K562 (cell line): Measurements from ENCODE around the gene FGGY. TPM values are rescaled to one million over a fixed set of nuclear protein-coding genes. Genes with fewer than 3 reads are reported as not detected.
"Not testable (repeated sequence)": the region's sequence is repeated elsewhere in the genome, so short reads cannot be mapped to it uniquely, and the experiment has no call there.

Source experiments
- ATAC-seq: fragments of 200-7000 bp; cut with Tn5 transposase; 3 replicates; pipeline ENCODE4 v1.9.1; 2020; ENCODE audit warnings: moderate library complexity
- BruUV-seq: library from RNA; stranded (reverse); fragments of 400-500 nt; replicated peaks from 2 replicates; lab custom pipeline; 2021; lab: Mats Ljungman, UMichigan
- CTCF ChIA-PET: fragments of 300-600 bp; formaldehyde crosslinking; extraction: SDS; loops from one replicate; lab custom pipeline; 2021; ENCODE audit warnings: low intra/inter-chr PET ratio; lab: Yijun Ruan, JAX
- POLR2A ChIA-PET: fragments of 300-600, 350-650 bp; sonication (Branson Sonifier 250); formaldehyde crosslinking; extraction: SDS; loops from one replicate; lab custom pipeline; 2021; ENCODE audit warnings: antibody characterized with exemption, inconsistent platforms; lab: Yijun Ruan, JAX
- DNase-seq, 4 experiments: peaks; one replicate each; pipeline versions ENCODE4 v3.0.0 to v3.0.0-alpha.2; 2011 to 2018; ENCODE audit warnings: low spot score in 3 of 4, mixed read lengths in 3 of 4; ENCODE audit errors: extremely low read depth in 1 of 4
- FAIRE-seq: peaks from 2 replicates; lab custom pipeline; 2011; peaks lifted over from hg19 to GRCh38; lab: Jason Lieb, UNC
- H2AFZ ChIP-seq: 2 replicates; pipeline ENCODE4 v1.6.0; 2011; ENCODE audit warnings: low read depth, low read length, control low read depth, inconsistent platforms
- H3K27ac ChIP-seq: fragments of 200-600 bp; 3 replicates; pipeline ENCODE4 v1.8.0; 2011; ENCODE audit warnings: low read depth, mild to moderate bottlenecking, control low read depth, inconsistent platforms, low read length, moderate library complexity, mixed read lengths; ENCODE audit errors: extremely low read depth
- H3K27me3 ChIP-seq, 2 experiments: fragments of 300-600 bp in 1 of 2; 2 replicates in 1 of 2; 3 replicates in 1 of 2; pipeline versions ENCODE4 v1.6.0 to v1.8.0; 2011; ENCODE audit warnings: inconsistent platforms in 2 of 2, low read length in 2 of 2, mild to moderate bottlenecking in 1 of 2, mixed read lengths in 1 of 2, moderate library complexity in 1 of 2; ENCODE audit not compliant: control insufficient read depth in 2 of 2, insufficient read depth in 2 of 2
- H3K36me3 ChIP-seq: fragments of 300-600 bp; 3 replicates; pipeline ENCODE4 v1.8.0; 2011; ENCODE audit warnings: mild to moderate bottlenecking, low read length, inconsistent platforms; ENCODE audit not compliant: control insufficient read depth, insufficient read depth
- H3K4me1 ChIP-seq, 2 experiments: fragments of 200-600 bp in 1 of 2; replicated peaks in 1 of 2; 2 replicates in 1 of 2; 3 replicates in 1 of 2; pipeline versions ENCODE4 v1.5.1 to v1.8.0; 2011; ENCODE audit warnings: inconsistent platforms in 2 of 2, low read length in 2 of 2, mild to moderate bottlenecking in 1 of 2, mixed read lengths in 1 of 2, moderate library complexity in 1 of 2; ENCODE audit not compliant: control insufficient read depth in 2 of 2, insufficient read depth in 2 of 2
- H3K4me2 ChIP-seq: 2 replicates; pipeline ENCODE4 v1.6.1; 2011; ENCODE audit warnings: low read length, control low read depth, inconsistent platforms, mixed read lengths; ENCODE audit not compliant: insufficient read depth
- H3K4me3 ChIP-seq: fragments of 200-600 bp; sonication (generic), shearing (Covaris generic); 2 replicates; pipeline ENCODE4 v1.5.1; 2016; ENCODE audit warnings: control low read depth, inconsistent platforms
- H3K79me2 ChIP-seq: fragments of 200-600 bp; 3 replicates; pipeline ENCODE4 v1.8.0; 2011; ENCODE audit warnings: low read length, inconsistent platforms; ENCODE audit not compliant: control insufficient read depth, insufficient read depth
- H3K9ac ChIP-seq, 2 experiments: 2 replicates each; pipeline versions ENCODE4 v1.6.0 to v1.6.1; 2011; ENCODE audit warnings: low read depth in 2 of 2, low read length in 2 of 2, control low read depth in 1 of 2, inconsistent platforms in 1 of 2, mild to moderate bottlenecking in 1 of 2, mixed read lengths in 1 of 2; ENCODE audit not compliant: insufficient read depth in 1 of 2
- H3K9me1 ChIP-seq: one replicate; pipeline ENCODE4 v1.6.0; 2011; ENCODE audit warnings: inconsistent platforms, mild to moderate bottlenecking, low read length, moderate library complexity; ENCODE audit not compliant: control insufficient read depth, insufficient read depth
- H3K9me3 ChIP-seq: replicated peaks from 2 replicates; pipeline ENCODE4 v1.5.1; 2011; ENCODE audit warnings: low read depth, low read length, inconsistent platforms; ENCODE audit not compliant: control insufficient read depth, insufficient read depth
- H4K20me1 ChIP-seq: replicated peaks from 2 replicates; pipeline ENCODE4 v1.6.1; 2011; ENCODE audit warnings: low read length, inconsistent platforms, mixed read lengths; ENCODE audit not compliant: control insufficient read depth, insufficient read depth
- FOXA1 ChIP-seq: fragments of 450-650 bp; IDR thresholded peaks from 2 replicates; pipeline ENCODE4 v1.6.1; 2016; ENCODE audit warnings: mild to moderate bottlenecking, borderline replicate concordance
- POLR2AphosphoS2 ChIP-seq: IDR thresholded peaks from 2 replicates; pipeline ENCODE4 v1.6.1; 2012; ENCODE audit warnings: low read length, improper control_type of control experiment
- ZBTB12 ChIP-seq: fragments of 250-450 bp; sonication (Bioruptor Pico); IDR thresholded peaks from 2 replicates; pipeline ENCODE4 v1.4.0; 2020
- ZNF146 ChIP-seq: IDR thresholded peaks from one replicate; pipeline ENCODE4 v1.6.1; 2018; ENCODE audit warnings: missing compliant biosample characterization; ENCODE audit not compliant: unreplicated experiment
- ZNF174 ChIP-seq: fragments of 250-450 bp; sonication (Bioruptor Pico); IDR thresholded peaks from 2 replicates; pipeline ENCODE4 v1.4.0; 2020; ENCODE audit warnings: mild to moderate bottlenecking
- ZNF668 ChIP-seq: fragments of 250-450 bp; sonication (Bioruptor Pico); IDR thresholded peaks from 2 replicates; pipeline ENCODE4 v1.8.0; 2022; ENCODE audit warnings: mild to moderate bottlenecking, inconsistent platforms
- WGBS: fragments of 100-300 bp; shearing (Covaris generic); methylation state at CpG from one replicate; pipeline ENCODE4 v1.1.6; 2016; ENCODE audit warnings: low coverage, mixed read lengths; ENCODE audit not compliant: insufficient coverage; ENCODE audit errors: missing lambda C conversion rate; 5-methylcytosine and 5-hydroxymethylcytosine counted together
- in situ Hi-C: fragments of 300-500 bp; cut with MboI; formaldehyde crosslinking; loops from 4 replicates; pipeline ENCODE4 v1.15.0; 2018; ENCODE audit warnings: inconsistent platforms, mixed read lengths
- intact Hi-C: fragments of 100-400 bp; cut with micrococcal nuclease; formaldehyde crosslinking; loops from 2 replicates; pipeline ENCODE4 v1.14.2; 2022
- polyA plus RNA-seq, 8 experiments: library from polyadenylated mRNA; depleted of rRNA in 4 of 8; stranded (reverse) in 5 of 8; unstranded in 3 of 8; fragments of >200 nt; fragmentation: Nextera tagmentation in 2 of 8; fragmentation: Illumina TruSeq in 1 of 8; extraction: Ambion mirVana in 2 of 8; extraction: Trizol in 1 of 8; gene quantifications; 2 replicates each; pipeline versions ENCODE4 v1.2.1 to v1.2.3, GENCODE V29; 2011 to 2014; ENCODE audit warnings: inconsistent platforms in 1 of 8, missing spikeins in 1 of 8
- total RNA-seq, 7 experiments: library from RNA; depleted of rRNA in 6 of 7; stranded (reverse); fragments of >200 nt in 6 of 7; fragmentation: Illumina TruSeq in 2 of 7; extraction: Trizol in 2 of 7; gene quantifications; 2 replicates each; pipeline versions ENCODE4 v1.2.1 to v1.2.3, GENCODE V29; 2011 to 2021; ENCODE audit warnings: low replicate concordance in 1 of 7

Gene FGGY
- total and polyA plus RNA-seq, 9 of the 15 experiments (the other 6 are each of a cell fraction or from before 2014, with no cell fraction given) = 9.7 to 19.2 (median 12.6) TPM

DNA sequence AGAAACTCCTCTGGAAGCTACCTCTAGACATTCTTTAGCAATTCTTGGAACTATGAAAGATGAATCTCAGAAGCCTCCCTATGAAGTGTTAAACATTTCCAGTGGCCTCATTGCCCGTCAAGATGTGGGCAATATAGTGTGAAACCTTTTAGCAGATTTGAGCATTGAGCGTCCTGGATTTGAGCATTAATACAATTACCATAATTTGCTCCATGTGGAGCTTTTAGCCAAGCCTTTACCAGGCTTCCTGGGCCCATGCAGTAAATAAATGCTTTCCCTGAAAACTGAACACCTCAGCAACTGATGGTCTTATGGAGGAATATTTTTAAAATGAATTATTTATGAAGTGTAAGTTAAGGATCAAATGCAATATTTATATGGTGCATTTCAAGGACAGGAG is 162.0 kb downstream of the FGGY start:
- Histone ChIP-seq H3K4me2 (no peak overlapping the region), H3K4me3 (no peak overlapping the region), H3K79me2 (no peaks in the 10 kb centered on the region), H3K27ac (no peak overlapping the region), H3K4me1 (no peaks in the 10 kb centered on the region), H3K9me1 (no peaks in the 10 kb centered on the region), H4K20me1 (no peaks in the 10 kb centered on the region), H3K36me3 (no peaks in the 10 kb centered on the region), H3K27me3 (no peaks in the 10 kb centered on the region), H3K9me3 (no peaks in the 10 kb centered on the region), H3K9ac (no peak overlapping the region), H2AFZ (no peak overlapping the region)
- in situ Hi-C loops = no loop called here
- intact Hi-C loops = no loop called here
- ChIA-PET POLR2A (interaction anchor here (1.5 kb wide), 1 partner anchor 12 kb away, joined by 3 read pairs; no protein-coding TSS in a partner anchor), CTCF (no interaction called here)
- no peak for DNase-seq
- 7% methylated on average over 2 of the region's 2 CpGs for WGBS
- no peak for ATAC-seq
- no peak for FAIRE-seq
- TF ChIP-seq FOXA1 (no peak), ZBTB12 (no peak), ZNF174 (CRISPR knock-in tag) (no peak), ZNF668 (no peak), POLR2AphosphoS2 (no peak)
- no TSS peak for BruUV-seq

DNA sequence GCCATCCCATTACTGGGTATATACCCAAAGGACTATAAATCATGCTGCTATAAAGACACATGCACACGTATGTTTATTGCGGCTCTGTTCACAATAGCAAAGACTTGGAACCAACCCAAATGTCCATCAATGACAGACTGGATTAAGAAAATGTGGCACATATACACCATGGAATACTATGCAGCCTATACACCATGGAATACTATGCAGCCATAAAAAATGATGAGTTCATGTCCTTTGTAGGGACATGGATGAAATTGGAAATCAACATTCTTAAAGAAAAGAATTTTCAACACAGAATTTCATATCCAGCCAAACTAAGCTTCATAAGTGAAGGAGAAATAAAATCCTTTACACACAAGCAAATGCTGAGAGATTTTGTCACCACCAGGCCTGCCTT is 166.0 kb downstream of the FGGY start:
- 9% methylated on average over 2 of the region's 2 CpGs for WGBS

GRCh38 chr1:59465478-59465877 is 168.6 kb downstream of the FGGY start:
- H3K79me2 ChIP-seq, H3K27me3 ChIP-seq, H3K36me3 ChIP-seq, H3K9me3 ChIP-seq, intact Hi-C loops, H3K9ac ChIP-seq, H3K4me3 ChIP-seq, H4K20me1 ChIP-seq, DNase-seq, H3K4me1 ChIP-seq, CTCF ChIA-PET, H3K27ac ChIP-seq, BruUV-seq, H3K9me1 ChIP-seq, FAIRE-seq, ATAC-seq, POLR2A ChIA-PET, in situ Hi-C loops, H3K4me2 ChIP-seq, H2AFZ ChIP-seq: not testable (repeated sequence)

More for the DNA sequence above, 166.0 kb downstream of the FGGY start:
- H4K20me1 ChIP-seq, DNase-seq, H3K9me3 ChIP-seq, POLR2A ChIA-PET, H3K36me3 ChIP-seq, H2AFZ ChIP-seq, BruUV-seq: not testable (repeated sequence)
- TF ChIP-seq ZNF146 (CRISPR knock-in tag) = peak; percentile 51
- TF ChIP-seq, all 486 proteins: peak for 1; not testable (repeated sequence) for 485
- H3K9ac ChIP-seq, H3K79me2 ChIP-seq, FAIRE-seq, intact Hi-C loops, H3K27ac ChIP-seq, in situ Hi-C loops, H3K9me1 ChIP-seq, H3K27me3 ChIP-seq, H3K4me1 ChIP-seq, CTCF ChIA-PET, H3K4me2 ChIP-seq, ATAC-seq, H3K4me3 ChIP-seq: not testable (repeated sequence)
